H1 (cell line): ENCODE results near the gene CRELD1. TPM values are rescaled to one million over a fixed set of nuclear protein-coding genes. Genes with fewer than 3 reads are reported as not detected.

Experiments
- CBX8 ChIP-seq: fragments of 300-800, 300-1000 bp; sonication (generic); IDR thresholded peaks from 2 replicates; pipeline ENCODE4 v1.7.1; 2016; ENCODE audit warnings: low read depth, low read length, borderline replicate concordance
- RFX5 ChIP-seq: IDR thresholded peaks from 2 replicates; pipeline ENCODE4 v1.6.1; 2011; ENCODE audit warnings: low read depth, low read length, improper control_type of control experiment, borderline replicate concordance
- TAF1 ChIP-seq: IDR thresholded peaks from 2 replicates; pipeline ENCODE4 v1.6.1; 2011; ENCODE audit warnings: mild to moderate bottlenecking, low read depth, low read length
- polyA plus RNA-seq, 7 experiments: library from polyadenylated mRNA; depleted of rRNA in 3 of 7; stranded (reverse) in 5 of 7; unstranded in 2 of 7; fragments of >200 nt in 5 of 7; fragments of 200-250 nt in 2 of 7; gene quantifications; 1 replicate in 5 of 7; 2 replicates in 1 of 7; 4 replicates in 1 of 7; pipeline versions ENCODE4 v1.2.1 to v1.2.3, GENCODE V29; 2011 to 2013; ENCODE audit warnings: missing spikeins in 2 of 7, mixed read lengths in 2 of 7
- total RNA-seq: library from RNA; stranded (reverse); fragmentation: NEBNext Ultra II Directional; extraction: Animal tissue kit (Norgen Biotek cat#: 25700); gene quantifications from 2 replicates; pipeline ENCODE4 v1.2.1, GENCODE V29; 2021
- TF ChIP-seq, protein P1 (sequence below): fragments of 300-600 bp; sonication (generic); IDR thresholded peaks from 2 replicates; pipeline ENCODE4 v1.7.1; 2012; ENCODE audit warnings: low read length, moderate library complexity, mild to moderate bottlenecking, inconsistent platforms; ENCODE audit not compliant: insufficient replicate concordance

Gene CRELD1
- total and polyA plus RNA-seq, 2 of the 8 experiments (the other 6 are each of a cell fraction or from before 2014, with no cell fraction given) = 12.9 to 15.1 TPM

DNA sequence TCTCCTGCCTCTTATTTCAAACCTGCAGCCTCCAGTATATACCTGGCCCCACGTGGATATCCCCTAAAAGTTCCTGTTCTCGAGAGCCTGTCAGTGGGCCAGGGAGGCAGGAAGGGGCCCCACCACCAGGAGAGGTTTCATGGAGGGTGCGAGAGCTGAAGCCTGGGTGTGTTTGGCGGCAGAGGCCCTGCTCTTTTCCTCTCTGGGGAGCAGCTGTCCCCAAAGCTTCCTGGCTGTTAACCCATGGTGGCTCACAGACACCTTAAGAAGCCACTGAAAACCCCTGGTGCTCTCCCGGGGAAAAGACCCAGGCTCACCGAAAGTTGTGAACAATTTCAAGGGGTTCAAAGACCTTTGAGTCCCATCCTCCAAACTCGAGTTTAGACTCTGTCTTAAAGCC, 17.5 kb downstream of the CRELD1 start (continued):
- TF ChIP-seq, protein P1, sequence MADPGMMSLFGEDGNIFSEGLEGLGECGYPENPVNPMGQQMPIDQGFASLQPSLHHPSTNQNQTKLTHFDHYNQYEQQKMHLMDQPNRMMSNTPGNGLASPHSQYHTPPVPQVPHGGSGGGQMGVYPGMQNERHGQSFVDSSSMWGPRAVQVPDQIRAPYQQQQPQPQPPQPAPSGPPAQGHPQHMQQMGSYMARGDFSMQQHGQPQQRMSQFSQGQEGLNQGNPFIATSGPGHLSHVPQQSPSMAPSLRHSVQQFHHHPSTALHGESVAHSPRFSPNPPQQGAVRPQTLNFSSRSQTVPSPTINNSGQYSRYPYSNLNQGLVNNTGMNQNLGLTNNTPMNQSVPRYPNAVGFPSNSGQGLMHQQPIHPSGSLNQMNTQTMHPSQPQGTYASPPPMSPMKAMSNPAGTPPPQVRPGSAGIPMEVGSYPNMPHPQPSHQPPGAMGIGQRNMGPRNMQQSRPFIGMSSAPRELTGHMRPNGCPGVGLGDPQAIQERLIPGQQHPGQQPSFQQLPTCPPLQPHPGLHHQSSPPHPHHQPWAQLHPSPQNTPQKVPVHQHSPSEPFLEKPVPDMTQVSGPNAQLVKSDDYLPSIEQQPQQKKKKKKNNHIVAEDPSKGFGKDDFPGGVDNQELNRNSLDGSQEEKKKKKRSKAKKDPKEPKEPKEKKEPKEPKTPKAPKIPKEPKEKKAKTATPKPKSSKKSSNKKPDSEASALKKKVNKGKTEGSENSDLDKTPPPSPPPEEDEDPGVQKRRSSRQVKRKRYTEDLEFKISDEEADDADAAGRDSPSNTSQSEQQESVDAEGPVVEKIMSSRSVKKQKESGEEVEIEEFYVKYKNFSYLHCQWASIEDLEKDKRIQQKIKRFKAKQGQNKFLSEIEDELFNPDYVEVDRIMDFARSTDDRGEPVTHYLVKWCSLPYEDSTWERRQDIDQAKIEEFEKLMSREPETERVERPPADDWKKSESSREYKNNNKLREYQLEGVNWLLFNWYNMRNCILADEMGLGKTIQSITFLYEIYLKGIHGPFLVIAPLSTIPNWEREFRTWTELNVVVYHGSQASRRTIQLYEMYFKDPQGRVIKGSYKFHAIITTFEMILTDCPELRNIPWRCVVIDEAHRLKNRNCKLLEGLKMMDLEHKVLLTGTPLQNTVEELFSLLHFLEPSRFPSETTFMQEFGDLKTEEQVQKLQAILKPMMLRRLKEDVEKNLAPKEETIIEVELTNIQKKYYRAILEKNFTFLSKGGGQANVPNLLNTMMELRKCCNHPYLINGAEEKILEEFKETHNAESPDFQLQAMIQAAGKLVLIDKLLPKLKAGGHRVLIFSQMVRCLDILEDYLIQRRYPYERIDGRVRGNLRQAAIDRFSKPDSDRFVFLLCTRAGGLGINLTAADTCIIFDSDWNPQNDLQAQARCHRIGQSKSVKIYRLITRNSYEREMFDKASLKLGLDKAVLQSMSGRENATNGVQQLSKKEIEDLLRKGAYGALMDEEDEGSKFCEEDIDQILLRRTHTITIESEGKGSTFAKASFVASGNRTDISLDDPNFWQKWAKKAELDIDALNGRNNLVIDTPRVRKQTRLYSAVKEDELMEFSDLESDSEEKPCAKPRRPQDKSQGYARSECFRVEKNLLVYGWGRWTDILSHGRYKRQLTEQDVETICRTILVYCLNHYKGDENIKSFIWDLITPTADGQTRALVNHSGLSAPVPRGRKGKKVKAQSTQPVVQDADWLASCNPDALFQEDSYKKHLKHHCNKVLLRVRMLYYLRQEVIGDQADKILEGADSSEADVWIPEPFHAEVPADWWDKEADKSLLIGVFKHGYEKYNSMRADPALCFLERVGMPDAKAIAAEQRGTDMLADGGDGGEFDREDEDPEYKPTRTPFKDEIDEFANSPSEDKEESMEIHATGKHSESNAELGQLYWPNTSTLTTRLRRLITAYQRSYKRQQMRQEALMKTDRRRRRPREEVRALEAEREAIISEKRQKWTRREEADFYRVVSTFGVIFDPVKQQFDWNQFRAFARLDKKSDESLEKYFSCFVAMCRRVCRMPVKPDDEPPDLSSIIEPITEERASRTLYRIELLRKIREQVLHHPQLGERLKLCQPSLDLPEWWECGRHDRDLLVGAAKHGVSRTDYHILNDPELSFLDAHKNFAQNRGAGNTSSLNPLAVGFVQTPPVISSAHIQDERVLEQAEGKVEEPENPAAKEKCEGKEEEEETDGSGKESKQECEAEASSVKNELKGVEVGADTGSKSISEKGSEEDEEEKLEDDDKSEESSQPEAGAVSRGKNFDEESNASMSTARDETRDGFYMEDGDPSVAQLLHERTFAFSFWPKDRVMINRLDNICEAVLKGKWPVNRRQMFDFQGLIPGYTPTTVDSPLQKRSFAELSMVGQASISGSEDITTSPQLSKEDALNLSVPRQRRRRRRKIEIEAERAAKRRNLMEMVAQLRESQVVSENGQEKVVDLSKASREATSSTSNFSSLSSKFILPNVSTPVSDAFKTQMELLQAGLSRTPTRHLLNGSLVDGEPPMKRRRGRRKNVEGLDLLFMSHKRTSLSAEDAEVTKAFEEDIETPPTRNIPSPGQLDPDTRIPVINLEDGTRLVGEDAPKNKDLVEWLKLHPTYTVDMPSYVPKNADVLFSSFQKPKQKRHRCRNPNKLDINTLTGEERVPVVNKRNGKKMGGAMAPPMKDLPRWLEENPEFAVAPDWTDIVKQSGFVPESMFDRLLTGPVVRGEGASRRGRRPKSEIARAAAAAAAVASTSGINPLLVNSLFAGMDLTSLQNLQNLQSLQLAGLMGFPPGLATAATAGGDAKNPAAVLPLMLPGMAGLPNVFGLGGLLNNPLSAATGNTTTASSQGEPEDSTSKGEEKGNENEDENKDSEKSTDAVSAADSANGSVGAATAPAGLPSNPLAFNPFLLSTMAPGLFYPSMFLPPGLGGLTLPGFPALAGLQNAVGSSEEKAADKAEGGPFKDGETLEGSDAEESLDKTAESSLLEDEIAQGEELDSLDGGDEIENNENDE = no peak
- TF ChIP-seq TAF1 = no peak
- TF ChIP-seq CBX8 = no peak
- no peak for TF ChIP-seq RFX5
- TF ChIP-seq, all 59 proteins: peak for 0
